IgD-negative memory B cell (primary cell): ENCODE data around the gene TSFM. TPM values are rescaled to one million over a fixed set of nuclear protein-coding genes. Genes with fewer than 3 reads are reported as not detected.

Experiments used
- H3K27ac Mint-ChIP-seq, 3 donors: one replicate each; pipeline ENCODE4 v1.8.0; 2020 to 2022; ENCODE audit warnings: mild to moderate bottlenecking in 3 of 3, mixed read lengths in 3 of 3, moderate library complexity in 1 of 3
- H3K27me3 Mint-ChIP-seq: one replicate; pipeline ENCODE4 v1.8.0; 2021; ENCODE audit warnings: mixed read lengths
- H3K36me3 Mint-ChIP-seq: one replicate; pipeline ENCODE4 v1.8.0; 2020; ENCODE audit warnings: mild to moderate bottlenecking, mixed read lengths
- H3K4me1 Mint-ChIP-seq, 3 donors: one replicate each; pipeline ENCODE4 v1.8.0; 2020 to 2022; ENCODE audit warnings: mixed read lengths in 3 of 3, mild to moderate bottlenecking in 1 of 3
- H3K4me3 Mint-ChIP-seq, 4 donors: one replicate each; pipeline ENCODE4 v1.8.0; 2020 to 2022; ENCODE audit warnings: mild to moderate bottlenecking in 4 of 4, mixed read lengths in 4 of 4, moderate library complexity in 3 of 4
- H3K9me3 Mint-ChIP-seq, 3 donors: one replicate each; pipeline ENCODE4 v1.8.0; 2020 to 2021; ENCODE audit warnings: mixed read lengths in 3 of 3, mild to moderate bottlenecking in 1 of 3
- polyA plus RNA-seq: library from polyadenylated mRNA; unstranded; fragments of 300-500 nt; fragmentation: Illumina TruSeq; gene quantifications from one replicate; pipeline ENCODE4 v1.2.3, GENCODE V29; 2021

Gene TSFM
- polyA plus RNA-seq, 1 donor from 2014 or later = 27.1 TPM

GRCh38 chr12:57844709-57845477 lies 62.3 kb downstream of the TSFM start:
- Mint-ChIP-seq H3K27ac (peak overlapping the region; percentile 91 to 94 (median 92)), H3K4me1 (peaks cover 42 to 49% (median 47%) of the 10 kb centered on the region in 3 donors), H3K36me3 (peaks cover 1% of the 10 kb centered on the region), H3K4me3 (peak overlapping the region; percentile 85 to 96 (median 90)), H3K27me3 (no peaks in the 10 kb centered on the region), H3K9me3 (no peaks in the 10 kb centered on the region)

- no peaks in the 10 kb centered on the region for H3K27me3 Mint-ChIP-seq
- H3K27ac Mint-ChIP-seq = peak overlapping the region; percentile 88 to 94 (median 91)
- peaks cover 37 to 44% (median 41%) of the 10 kb centered on the region in 3 donors for H3K4me1 Mint-ChIP-seq
- peak overlapping the region; percentile 85 to 96 (median 90) for H3K4me3 Mint-ChIP-seq
- no peaks in the 10 kb centered on the region for H3K9me3 Mint-ChIP-seq
- H3K36me3 Mint-ChIP-seq = no peaks in the 10 kb centered on the region
Observed at GRCh38 chr12:57845478-57846284, 63.1 kb downstream of the TSFM start.

- Mint-ChIP-seq H3K27ac (peak overlapping the region; percentile 85 to 92 (median 91)), H3K4me3 (peak overlapping the region; percentile 85 to 96 (median 89)), H3K27me3 (peaks cover 3% of the 10 kb centered on the region), H3K9me3 (no peaks in the 10 kb centered on the region), H3K4me1 (peaks cover 34 to 43% (median 40%) of the 10 kb centered on the region in 3 donors), H3K36me3 (no peaks in the 10 kb centered on the region)
Observed at GRCh38 chr12:57846285-57846576, 63.6 kb downstream of the TSFM start.

- H3K9me3 Mint-ChIP-seq = no peaks in the 10 kb centered on the region
- H3K4me3 Mint-ChIP-seq = peak within 1 kb of the TSS; percentile 85 to 96 (median 90)
- H3K27me3 Mint-ChIP-seq = peaks cover 8% of the 10 kb centered on the region
- peaks cover 32 to 41% (median 38%) of the 10 kb centered on the region in 3 donors for H3K4me1 Mint-ChIP-seq
- H3K36me3 Mint-ChIP-seq = no peaks in the 10 kb centered on the region
- peak within 1 kb of the TSS; percentile 85 to 94 (median 91) for H3K27ac Mint-ChIP-seq
Observed at GRCh38 chr12:57846577-57847319, 64.2 kb downstream of the TSFM start, which contains the start of gene CTDSP2. Gene CTDSP2, minus strand, starts transcription at chr12:57846729. Its CDS starts 294 bp downstream, at chr12:57846435.

Other genes starting within 250 kb of the TSFM start
- gene DCTN2, start 235.6 kb upstream of the TSFM start, polyA plus RNA-seq = 79.0 TPM
- not detected for gene KIF5A, start 232.7 kb upstream of the TSFM start, polyA plus RNA-seq
- gene PIP4K2C, start 191.6 kb upstream of the TSFM start, polyA plus RNA-seq = 15.5 TPM
- 0.91 TPM for gene DTX3, start 178.0 kb upstream of the TSFM start, polyA plus RNA-seq
- gene ARHGEF25, start 171.4 kb upstream of the TSFM start, polyA plus RNA-seq = not detected
- gene B4GALNT1, start 149.6 kb upstream of the TSFM start, polyA plus RNA-seq = not detected
- 70.4 TPM for gene OS9, start 88.7 kb upstream of the TSFM start, polyA plus RNA-seq
- gene AGAP2, start 44.0 kb upstream of the TSFM start, polyA plus RNA-seq = 4.1 TPM
- 52.8 TPM for gene TSPAN31, start 37.7 kb upstream of the TSFM start, polyA plus RNA-seq
- gene CDK4, start 30.5 kb upstream of the TSFM start, polyA plus RNA-seq = 77.4 TPM
- 11.9 TPM for gene MARCHF9, start 27.7 kb upstream of the TSFM start, polyA plus RNA-seq
- gene CYP27B1, start 15.7 kb upstream of the TSFM start, polyA plus RNA-seq = 0.09 TPM
- 15.9 TPM for gene METTL1, start 10.7 kb upstream of the TSFM start, polyA plus RNA-seq
- 1.5 TPM for gene EEF1AKMT3, start 10.2 kb upstream of the TSFM start, polyA plus RNA-seq
- gene AVIL, start 35.9 kb downstream of the TSFM start, polyA plus RNA-seq = 0.19 TPM
- gene CTDSP2, start 63.9 kb downstream of the TSFM start, polyA plus RNA-seq = 44.6 TPM
- 18.3 TPM for gene ATP23, start 158.8 kb downstream of the TSFM start, polyA plus RNA-seq